ENCODE data around the gene GPR146.

The GPR146 gene

DNA sequence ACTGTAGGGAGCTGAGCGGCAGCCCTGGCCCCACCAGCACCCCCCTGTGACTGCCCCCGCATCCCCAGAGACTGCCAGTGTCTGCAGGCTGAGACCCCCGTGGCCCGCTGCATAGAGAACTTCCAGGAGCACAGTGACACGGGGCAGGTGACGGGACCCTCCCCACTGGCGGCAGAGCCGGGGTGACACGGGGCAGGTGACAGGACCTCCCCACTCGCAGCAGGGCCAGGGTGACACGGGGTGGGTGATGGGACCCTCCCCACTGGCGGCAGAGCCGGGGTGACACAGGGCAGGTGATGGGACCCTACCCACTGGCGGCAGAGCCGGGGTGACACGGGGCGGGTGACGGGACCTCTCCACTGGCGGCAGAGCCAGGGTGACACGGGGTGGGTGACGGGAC, 45.9 kb downstream of the GPR146 start:
- no peak for DNase-seq

DNA sequence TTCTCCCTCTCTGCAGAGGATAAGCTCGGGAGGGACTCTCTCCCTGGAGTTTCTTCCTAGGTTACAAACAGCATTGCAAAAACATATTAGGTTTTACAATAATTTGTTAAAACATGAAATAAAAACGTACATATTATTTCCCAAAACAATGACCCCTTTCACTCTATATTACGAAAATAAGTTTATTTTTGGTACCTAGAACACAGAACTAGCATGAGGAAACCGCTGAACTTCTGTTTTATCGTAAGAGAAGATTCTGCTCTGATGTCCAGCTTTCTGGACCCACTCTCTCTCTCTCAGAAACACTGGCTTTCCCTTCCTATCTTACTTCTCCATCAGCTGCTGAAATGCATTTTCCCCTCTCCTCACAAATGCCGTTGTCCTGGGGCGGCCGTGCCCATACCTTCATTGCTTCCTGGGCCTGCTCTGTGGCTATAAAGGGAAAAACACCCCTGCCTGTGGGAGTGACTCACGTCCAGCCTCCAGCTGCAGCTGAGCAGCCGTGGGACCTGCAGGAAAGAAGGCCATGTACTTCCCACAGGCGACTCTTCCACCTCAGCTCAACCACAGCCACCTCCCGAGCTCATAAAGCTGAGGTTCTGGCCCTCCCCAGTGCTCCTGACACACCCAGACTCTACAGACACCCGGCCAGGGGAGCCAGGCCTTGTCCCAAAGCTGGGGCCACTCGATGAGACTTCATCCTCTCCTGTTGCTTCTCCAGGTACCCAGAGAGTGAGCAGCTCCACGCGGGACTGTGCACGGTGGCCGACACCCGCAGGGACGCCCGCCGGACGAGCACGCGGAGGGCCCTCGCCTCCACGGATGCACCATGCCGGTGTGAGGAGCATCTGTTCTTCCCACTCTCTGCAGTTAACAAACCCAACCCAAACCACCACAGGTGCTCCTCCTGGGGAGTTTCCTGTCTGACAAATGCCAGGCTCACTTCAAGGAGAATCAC, 46.6 kb downstream of the GPR146 start:
- no peak for DNase-seq

DNA sequence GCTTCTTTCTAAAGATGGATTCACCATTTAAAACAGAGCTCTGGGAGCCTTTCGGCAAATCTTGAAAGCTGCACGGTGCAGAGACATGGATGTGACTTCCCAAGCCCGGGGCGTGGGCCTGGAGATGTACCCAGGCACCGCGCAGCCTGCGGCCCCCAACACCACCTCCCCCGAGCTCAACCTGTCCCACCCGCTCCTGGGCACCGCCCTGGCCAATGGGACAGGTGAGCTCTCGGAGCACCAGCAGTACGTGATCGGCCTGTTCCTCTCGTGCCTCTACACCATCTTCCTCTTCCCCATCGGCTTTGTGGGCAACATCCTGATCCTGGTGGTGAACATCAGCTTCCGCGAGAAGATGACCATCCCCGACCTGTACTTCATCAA, 47.3 kb downstream of the GPR146 start:
- DNase-seq: no peak

DNA sequence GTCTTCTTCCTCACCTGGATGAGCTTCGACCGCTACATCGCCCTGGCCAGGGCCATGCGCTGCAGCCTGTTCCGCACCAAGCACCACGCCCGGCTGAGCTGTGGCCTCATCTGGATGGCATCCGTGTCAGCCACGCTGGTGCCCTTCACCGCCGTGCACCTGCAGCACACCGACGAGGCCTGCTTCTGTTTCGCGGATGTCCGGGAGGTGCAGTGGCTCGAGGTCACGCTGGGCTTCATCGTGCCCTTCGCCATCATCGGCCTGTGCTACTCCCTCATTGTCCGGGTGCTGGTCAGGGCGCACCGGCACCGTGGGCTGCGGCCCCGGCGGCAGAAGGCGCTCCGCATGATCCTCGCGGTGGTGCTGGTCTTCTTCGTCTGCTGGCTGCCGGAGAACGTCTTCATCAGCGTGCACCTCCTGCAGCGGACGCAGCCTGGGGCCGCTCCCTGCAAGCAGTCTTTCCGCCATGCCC, 47.9 kb downstream of the GPR146 start:
- DNase-seq: no peak

DNA sequence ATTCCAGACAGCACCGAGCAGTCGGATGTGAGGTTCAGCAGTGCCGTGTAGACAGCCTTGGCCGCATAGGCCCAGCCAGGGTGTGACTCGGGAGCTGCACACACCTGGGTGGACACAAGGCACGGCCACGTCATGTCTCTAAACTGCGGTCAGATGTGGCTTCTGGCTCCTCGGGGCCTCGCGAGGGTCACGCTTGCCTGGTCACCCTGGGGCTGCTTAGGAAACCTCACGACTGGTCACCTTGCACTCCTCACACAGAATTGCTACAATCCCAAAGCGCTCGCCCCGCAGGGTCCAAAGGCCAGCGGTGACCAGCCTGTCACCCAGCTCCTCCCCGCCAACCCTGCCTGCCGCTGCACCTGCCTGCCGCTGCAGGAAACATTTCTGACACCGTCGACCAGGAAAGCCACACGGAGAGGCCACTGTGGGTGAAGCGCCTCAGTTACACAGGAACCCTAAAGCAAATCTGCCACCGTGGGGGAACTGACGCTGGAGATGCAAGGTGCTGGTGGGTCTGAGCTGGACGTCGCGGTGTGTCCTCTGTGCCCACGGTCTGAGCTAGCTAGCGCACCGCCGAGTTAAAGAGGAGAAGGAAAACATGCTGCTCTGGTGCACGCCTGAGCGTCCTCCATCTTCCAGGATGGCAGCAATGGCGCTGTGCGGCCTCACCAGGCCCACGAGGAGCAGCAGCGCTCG, 48.6 kb downstream of the GPR146 start:
- DNase-seq: no peak

DNA sequence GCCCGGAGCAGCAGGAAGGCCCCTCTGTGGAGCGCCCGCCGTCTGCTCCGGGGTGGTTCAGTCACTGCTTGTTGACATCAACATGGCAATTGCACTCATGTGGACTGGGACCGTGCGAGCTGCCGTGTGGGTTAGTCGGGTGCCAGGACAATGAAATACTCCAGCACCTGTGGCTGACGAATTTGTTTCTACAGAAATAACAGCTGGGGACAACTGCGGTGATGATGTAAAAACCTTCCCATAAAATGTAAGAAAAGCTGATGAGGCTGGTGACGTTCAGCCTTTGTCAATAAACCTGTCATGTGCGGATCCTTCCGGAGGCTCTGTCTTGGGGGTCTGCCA, 49.1 kb downstream of the GPR146 start:
- DNase-seq: no peak

DNA sequence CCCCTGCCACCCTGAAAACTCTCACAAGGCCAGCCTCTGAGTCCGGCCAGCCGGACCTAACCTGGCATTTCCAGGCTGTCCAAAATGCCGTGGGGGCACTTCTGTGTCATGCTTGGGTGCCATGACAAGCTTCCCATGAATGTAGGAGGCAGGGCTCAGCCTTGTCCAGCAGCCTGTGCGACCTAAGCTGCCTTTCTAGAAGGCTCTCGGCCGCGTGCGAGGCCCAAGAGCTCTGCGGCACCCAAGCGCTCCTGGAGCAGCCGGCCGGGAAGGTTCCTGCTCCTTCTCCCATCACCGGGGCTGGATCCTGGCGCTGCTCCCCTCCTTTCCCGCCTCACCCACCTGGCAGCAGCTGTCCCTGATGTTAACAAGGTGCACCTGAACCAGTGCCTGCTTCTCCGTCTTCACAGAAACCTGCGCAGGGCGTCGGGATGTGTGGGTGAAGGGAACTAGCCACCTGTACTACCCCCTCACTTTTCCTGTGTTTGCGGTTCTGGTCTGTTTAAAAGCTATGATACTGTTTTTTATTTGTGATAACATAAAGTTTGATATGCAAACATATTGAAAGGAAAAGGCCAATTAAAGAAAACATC, 49.7 kb downstream of the GPR146 start:
- no peak for DNase-seq

DNA sequence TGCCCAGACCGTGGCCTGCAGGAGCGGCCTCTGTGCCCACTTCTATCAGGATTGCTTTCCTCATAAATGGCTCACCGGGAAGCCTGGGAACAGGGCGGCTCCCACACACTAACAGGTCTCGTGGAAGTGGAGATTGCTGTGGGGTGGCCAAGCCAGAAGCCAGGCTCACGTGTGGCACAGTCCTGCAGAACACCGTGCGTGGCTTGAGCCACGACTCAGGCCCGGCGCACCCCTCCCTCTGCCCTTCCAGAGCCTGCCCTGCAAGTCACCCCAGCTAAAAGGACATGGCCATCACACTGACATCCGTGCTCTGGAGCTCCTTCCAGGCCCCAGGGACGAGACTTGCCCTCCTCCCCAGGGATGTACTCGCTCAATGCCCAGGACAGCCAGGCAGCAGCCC, 50.5 kb downstream of the GPR146 start:
- DNase-seq: no peak

DNA sequence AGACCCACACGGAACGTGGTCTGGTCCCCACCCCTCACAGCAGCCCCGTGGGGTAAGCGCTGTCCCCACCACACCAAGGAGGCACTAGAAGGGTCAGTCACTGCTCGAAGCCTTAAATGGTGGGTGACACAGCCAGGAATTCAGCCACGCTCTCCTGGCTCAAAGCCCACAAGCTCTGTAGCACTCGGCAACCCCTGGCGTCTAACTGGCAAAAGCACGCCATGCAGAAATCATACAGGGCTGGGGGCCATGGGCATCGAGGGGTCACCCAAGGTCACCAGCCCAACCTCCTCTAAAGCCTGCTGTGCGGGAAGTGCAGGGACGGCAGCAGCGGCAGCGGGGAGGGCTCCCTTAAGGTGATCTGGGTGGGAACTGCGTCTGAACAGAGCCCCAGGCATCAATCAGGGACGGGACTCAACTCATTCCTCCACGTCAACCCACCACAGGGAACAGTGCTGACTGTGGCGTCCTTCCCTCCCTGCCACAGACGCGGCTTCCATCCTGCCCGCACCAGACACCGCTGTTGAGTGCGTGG, 51.3 kb downstream of the GPR146 start:
- no peak for DNase-seq

DNA sequence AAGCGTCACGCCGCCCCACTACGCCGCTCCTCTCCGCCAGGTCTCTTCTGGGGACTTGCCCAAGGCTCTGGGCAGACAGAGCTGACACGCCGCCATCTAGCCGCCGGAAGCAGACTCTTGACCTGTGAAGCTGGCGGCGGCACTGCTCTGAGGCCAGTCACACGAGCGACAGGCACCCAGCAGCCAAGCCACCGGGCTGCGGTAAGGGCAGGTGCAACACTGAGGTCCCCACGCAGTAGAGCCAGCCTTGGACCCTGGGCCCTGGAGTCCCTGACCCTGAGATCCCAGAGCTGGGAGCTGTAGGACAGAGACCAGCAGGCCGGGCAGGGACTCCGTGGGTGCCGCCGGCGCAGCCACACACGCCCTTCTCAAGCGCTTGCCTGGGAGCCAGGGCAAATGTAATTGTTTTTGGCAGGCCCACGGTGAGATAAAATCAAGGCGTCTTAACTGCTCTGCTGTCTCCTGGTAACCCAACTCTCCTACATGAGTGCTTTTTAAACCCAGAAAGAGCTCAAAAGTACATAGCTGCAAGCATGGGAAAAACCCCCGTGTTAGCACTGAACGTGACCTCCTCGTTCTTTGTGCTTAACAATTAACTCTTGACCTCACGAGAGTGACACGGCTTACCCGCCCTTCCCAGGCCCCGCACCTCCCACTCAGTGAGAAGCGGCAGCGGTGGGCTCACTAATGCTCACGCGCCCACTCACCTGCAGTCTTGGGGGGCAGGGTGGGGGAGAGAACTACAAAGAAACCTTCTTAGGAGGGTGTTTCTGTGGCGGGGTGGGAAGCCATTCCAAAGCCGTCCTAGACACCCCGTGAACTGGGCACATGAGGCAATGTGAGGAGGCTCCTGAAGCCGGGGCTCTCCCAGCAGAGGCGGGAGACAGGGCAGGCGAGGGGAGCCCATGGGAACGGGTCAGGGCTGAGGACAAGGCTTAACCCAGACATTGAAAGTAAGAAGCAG, 52.1 kb downstream of the GPR146 start:
- peak in 3 of 51 donors; percentile 6 to 26 (median 25) for DNase-seq

DNA sequence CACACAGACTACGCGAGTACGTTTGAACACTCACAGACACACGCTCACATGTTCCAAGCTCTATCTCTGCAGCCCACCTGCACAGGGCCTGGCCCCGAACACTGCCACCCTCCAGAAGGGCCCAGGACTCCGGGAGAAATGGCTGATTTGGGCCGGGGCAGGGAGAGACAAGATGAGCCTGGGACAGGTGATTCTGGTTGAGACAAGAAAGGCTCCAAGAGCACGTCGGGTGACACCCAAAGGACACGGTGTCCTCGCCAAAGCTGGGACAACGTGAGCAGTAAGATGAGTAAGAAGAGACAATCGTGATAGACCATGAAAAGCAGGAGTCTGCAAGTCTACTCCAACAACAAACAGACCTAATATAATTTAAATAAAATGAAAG, 52.8 kb downstream of the GPR146 start:
- DNase-seq: no peak

DNA sequence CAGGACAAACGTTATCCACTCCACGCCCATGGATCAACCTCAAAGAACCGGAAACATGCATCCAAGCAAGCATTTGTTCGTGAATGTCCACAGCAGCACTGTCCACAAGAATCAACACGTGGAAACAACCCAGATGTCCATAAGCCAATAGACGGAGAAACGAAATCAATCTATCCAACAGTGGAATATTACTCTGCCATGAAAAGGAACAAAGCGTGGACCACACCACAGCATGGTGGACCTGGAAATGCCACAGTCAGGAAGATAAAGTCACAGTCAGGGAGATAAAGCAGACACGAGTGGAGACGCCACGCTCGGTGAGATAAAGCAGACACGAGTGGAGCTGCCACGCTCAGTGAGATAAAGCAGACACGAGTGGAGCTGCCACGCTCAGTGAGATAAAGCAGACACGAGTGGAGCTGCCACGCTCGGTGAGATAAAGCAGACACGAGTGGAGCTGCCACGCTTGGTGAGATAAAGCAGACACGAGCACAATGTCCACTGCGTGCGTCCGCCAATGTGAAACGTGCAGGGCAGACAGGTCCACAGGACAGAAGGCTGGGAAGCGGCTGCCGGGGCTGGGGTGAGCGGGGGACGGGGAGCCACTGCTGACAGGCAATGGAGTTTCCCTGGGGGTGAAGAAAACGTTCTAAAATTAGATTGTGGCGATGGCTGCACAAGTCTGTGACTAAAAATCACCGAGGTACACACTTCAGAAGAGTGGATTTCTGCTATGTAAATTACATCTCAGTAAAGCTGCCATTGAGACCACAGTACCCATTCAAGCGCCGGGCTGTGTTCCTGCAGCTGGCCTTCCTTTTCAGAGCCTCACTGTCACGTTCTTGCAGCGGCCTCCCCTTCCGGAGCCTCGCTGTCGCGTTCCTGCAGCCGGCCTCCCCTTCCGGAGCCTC, 54.2 kb downstream of the GPR146 start:
- no peak for DNase-seq

DNA sequence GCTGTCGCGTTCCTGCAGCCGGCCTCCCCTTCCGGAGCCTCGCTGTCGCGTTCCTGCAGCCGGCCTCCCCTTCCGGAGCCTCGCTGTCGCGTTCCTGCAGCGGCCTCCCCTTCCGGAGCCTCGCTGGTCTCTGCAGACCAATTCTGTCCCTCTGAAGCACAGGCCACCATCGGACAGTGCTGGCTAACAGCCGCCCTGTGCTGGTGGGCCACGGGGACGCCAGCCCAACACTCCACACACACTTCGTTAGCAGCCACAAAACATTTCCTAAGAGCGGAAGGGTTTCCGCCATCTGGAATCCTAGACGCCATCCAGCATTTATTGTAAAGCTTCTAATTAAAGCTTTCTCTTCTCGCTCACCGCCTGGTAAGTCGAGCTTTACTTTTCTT, 54.8 kb downstream of the GPR146 start:
- no peak for DNase-seq

DNA sequence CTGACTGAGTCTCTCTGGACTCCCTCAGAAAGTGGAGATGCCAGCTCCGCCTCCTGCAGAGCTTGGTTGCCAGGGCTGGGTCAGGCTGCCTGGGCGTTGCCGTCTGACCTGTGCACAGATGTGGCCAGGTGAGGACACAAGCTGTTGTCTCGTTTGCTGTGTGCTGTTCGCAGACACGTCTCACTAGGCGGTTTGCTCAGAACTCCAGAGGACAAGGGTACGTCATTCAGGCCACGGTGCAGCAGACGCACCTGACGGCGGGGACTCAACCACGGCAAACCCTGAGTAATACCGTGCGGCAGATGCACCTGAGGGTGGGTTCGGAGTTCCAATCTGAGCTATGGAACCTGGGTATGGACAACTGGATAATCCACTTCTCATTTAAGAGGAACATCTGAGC, 55.3 kb downstream of the GPR146 start:
- no peak for DNase-seq

DNA sequence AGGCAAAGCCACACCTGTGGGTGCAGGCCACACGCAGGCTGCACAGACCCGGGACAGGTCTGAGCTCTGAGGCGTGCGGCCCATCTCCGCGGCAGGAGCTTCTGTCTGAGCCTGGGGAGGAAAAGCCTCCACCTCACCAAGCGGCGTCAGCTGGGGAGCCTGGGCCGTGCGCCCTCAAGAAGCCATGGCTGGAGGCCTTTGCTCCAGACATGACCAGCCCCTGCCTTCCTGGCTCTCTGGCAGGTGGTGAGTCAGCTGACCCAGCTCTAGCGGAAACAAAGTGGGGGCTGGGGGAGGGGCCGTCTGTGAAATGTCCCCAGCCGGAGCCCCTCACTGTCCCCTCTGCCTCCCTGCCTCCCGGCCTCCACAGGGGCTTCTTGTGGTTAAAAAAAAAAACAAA, 56.0 kb downstream of the GPR146 start:
- no peak for DNase-seq

DNA sequence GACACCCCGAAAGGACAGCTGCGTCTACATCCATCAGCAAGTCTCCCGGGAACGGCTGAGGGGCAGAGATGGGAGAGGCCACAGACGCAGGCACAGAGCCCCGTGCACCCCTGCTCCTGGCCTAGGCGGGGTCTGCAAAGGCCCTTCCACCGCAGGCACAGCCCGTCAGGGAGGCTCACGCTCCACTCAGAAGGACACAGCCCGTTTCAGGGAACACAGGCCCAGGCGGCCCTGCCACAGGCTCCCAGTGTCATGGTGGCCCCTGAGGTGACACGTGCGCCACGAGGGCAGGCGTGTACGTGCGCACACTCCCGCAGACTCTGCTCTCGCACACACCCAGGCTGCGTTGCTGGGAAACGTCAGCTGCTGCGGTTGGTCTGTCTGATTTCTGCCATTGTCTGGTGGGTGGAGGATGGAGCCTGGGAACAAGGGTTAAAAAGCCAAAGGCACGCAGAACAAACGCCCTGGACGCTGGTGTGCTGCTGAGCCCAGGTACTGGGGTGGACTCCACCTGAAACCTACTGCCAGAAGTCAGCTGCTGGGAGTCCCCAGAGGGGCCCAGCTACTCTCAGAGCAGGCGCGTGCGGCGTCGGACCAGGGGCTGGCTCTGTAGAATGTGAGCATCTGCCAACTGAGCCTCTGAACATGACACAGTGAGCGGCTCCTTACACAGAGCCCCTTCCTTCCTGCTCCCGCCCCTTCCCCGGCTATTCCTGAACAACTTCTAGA, 56.7 kb downstream of the GPR146 start:
- peak in 1 of 51 donors; percentile 34 for DNase-seq

DNA sequence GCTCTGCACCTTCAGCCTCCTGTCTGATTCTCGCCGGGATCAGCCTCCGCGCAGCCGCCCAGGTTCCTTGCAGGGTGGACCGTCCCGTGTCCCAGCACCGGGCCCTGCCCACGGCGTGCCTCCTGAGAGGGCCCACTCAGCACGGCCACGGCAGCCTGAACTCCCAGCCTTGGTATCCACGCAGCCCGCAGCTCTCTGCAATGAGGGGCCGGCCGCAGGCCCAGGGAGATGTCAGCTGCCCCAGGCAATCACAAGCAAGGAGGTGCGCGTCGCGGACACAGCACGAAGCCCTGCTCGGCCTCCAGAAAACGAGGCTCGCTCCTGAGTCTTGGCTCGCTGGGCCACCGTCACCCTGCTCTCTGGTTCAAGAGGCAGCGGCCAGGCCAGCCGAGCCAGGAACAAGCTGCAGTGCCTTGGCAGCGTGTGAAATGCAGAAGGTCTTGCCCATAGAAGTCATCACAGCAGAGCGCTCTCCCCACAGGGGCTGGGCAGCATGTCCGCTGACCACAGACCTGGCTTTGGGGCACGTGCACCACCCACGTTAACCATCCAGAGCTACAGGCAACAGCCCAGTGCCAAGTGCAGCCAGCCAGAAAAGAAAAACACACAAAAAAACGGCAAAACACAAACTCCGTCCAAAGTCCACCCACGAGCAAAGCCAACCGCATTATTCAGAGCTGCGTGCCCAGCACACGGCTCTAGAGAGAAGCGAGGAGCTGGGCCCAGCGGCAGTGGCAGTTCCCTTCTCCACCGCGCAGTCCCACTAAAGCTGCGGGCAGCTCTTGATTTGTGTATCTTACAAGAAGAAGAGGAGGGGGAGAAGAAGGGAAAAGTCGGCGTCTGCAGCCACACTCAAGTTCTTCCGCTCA, 57.5 kb downstream of the GPR146 start:
- DNase-seq: peak in 6 of 51 donors; percentile 10 to 28 (median 21)
